Esophagus squamous epithelium (tissue), 5 donors: ENCODE data around the gene PTPRN. TPM values are rescaled to one million over a fixed set of nuclear protein-coding genes. Genes with fewer than 3 reads are reported as not detected.
"Not testable (repeated sequence)": the region's sequence is repeated elsewhere in the genome, so short reads cannot be mapped to it uniquely, and the experiment has no call there.

Experiments used
- DNase-seq: peaks from one replicate; lab custom pipeline; 2025; lab: John Stamatoyannopoulos, UW
- H3K27ac ChIP-seq, 4 donors: fragments of 200-600 bp; sonication (generic); one replicate each; pipeline ENCODE4 v1.5.1; 2016 to 2019; ENCODE audit warnings: mild to moderate bottlenecking in 1 of 4
- H3K27me3 ChIP-seq, 4 donors: fragments of 200-600 bp; sonication (generic); 1 replicate in 3 of 4; 2 replicates in 1 of 4; pipeline versions ENCODE4 v1.5.1 to v1.6.0; 2017 to 2021; ENCODE audit warnings: antibody characterized with exemption in 1 of 4
- H3K36me3 ChIP-seq, 3 donors: fragments of 200-600 bp; sonication (generic); one replicate each; pipeline ENCODE4 v1.5.1; 2016 to 2019
- H3K4me1 ChIP-seq, 3 donors: fragments of 200-600 bp; sonication (generic); one replicate each; pipeline ENCODE4 v1.5.1; 2017 to 2019
- H3K4me3 ChIP-seq, 4 donors: fragments of 200-600 bp; sonication (generic); 1 replicate in 3 of 4; 2 replicates in 1 of 4; pipeline ENCODE4 v1.5.1; 2016 to 2019; ENCODE audit warnings: mild to moderate bottlenecking in 2 of 4, moderate library complexity in 1 of 4
- H3K9me3 ChIP-seq, 3 donors: fragments of 200-600 bp; sonication (generic); one replicate each; pipeline ENCODE4 v1.5.1; 2016 to 2019
- POLR2A ChIP-seq, 4 donors: fragments of 450-650 bp; IDR thresholded peaks; one replicate each; pipeline ENCODE4 v1.6.1; 2017; ENCODE audit warnings: antibody characterized with exemption in 4 of 4, mild to moderate bottlenecking in 4 of 4, moderate library complexity in 3 of 4
- WGBS, 2 donors: methylation state at CpG; one replicate each; pipeline ENCODE4 v1.1.5; 2018; 5-methylcytosine and 5-hydroxymethylcytosine counted together
- intact Hi-C: fragments of 100-400 bp; cut with DNase I; formaldehyde crosslinking; loops from one replicate; pipeline ENCODE4 v1.15.0; 2022
- total RNA-seq, 4 donors: library from RNA; depleted of rRNA; stranded (reverse); fragments of >200 nt; gene quantifications; one replicate each; pipeline ENCODE4 v1.1.0, GENCODE V29; 2016
- TF ChIP-seq, protein P1 (sequence below), 6 experiments: fragments of 450-650 bp in 4 of 6; fragments of 200-600 bp in 2 of 6; sonication (generic) in 2 of 6; IDR thresholded peaks; one replicate each; pipeline ENCODE4 v1.5.1; 2016 to 2019; ENCODE audit warnings: antibody characterized with exemption in 6 of 6, mild to moderate bottlenecking in 4 of 6, moderate library complexity in 4 of 6
- donor health status: DM: yes; HTN: yes; CAD: no.

PTPRN gene
- total RNA-seq, 4 donors from 2014 or later, result not detected

DNA sequence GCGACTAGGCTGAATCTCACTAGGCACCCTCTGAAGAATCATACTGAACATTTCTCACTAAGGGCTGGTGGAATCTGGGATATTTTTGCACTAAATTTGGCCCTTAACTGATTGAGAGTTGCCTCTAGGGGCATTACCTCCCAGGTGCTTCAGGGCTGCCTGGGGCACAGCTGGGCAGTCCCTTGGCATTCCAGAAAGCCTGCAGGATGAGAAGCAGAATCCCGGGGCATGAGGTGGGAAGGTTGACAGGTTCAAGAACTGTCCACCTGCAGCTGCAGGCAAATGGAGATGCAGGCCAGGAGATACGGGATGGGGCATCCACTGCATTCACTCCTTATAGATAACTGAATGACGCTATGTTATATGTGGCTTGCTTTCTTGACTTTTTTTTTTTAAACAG lies 15.9 kb upstream of the PTPRN start:
- no peak for DNase-seq
- intact Hi-C loops, result no loop called here
- TF ChIP-seq POLR2A (IDR thresholded peaks at IDR 0.05), result no peak
- TF ChIP-seq, protein P1, sequence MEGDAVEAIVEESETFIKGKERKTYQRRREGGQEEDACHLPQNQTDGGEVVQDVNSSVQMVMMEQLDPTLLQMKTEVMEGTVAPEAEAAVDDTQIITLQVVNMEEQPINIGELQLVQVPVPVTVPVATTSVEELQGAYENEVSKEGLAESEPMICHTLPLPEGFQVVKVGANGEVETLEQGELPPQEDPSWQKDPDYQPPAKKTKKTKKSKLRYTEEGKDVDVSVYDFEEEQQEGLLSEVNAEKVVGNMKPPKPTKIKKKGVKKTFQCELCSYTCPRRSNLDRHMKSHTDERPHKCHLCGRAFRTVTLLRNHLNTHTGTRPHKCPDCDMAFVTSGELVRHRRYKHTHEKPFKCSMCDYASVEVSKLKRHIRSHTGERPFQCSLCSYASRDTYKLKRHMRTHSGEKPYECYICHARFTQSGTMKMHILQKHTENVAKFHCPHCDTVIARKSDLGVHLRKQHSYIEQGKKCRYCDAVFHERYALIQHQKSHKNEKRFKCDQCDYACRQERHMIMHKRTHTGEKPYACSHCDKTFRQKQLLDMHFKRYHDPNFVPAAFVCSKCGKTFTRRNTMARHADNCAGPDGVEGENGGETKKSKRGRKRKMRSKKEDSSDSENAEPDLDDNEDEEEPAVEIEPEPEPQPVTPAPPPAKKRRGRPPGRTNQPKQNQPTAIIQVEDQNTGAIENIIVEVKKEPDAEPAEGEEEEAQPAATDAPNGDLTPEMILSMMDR (IDR thresholded peaks at IDR 0.05), result no peak
- H3K27me3 ChIP-seq, result peaks cover 0 to 87% (median 0%) of the 10 kb centered on the region in 4 donors
- no peak overlapping the region for H3K4me3 ChIP-seq
- WGBS, 2 donors, result 79 to 97% methylated on average over 3 to 4 of the region's 4 CpGs
- no peaks in the 10 kb centered on the region for H3K9me3 ChIP-seq
- H3K4me1 ChIP-seq, result no peaks in the 10 kb centered on the region
- H3K36me3 ChIP-seq, result no peaks in the 10 kb centered on the region
- no peak overlapping the region for H3K27ac ChIP-seq

DNA sequence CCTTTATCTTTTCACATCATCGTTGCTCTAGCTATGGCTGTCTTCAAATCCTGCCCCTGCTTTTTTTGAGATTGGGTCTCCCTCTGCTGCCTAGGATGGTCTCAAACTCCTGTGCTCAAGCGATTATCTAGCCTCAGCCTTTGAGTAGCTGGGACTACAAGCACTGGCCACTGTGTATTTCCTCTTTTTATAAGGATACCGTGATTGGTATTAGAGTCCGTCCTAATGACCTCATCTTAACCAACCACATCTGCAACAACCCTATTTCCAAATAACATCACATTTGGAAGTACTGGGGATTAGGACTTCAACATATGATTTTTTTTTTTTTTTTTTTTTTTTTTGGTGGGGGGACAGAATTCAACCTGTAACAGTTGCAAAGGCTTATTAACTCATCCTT lies 14.2 kb upstream of the PTPRN start:
- no peaks in the 10 kb centered on the region for H3K36me3 ChIP-seq
- H3K27ac ChIP-seq, result no peak overlapping the region
- intact Hi-C loops, result no loop called here
- no peak overlapping the region for H3K4me3 ChIP-seq
- H3K9me3 ChIP-seq, result no peaks in the 10 kb centered on the region
- no peaks in the 10 kb centered on the region for H3K4me1 ChIP-seq
- TF ChIP-seq, protein P1 (IDR thresholded peaks at IDR 0.05), result no peak
- TF ChIP-seq POLR2A (IDR thresholded peaks at IDR 0.05), result no peak
- 70% methylated on average over 4 of the region's 4 CpGs for WGBS, 2 donors
- peaks cover 0 to 82% (median 0%) of the 10 kb centered on the region in 4 donors for H3K27me3 ChIP-seq
- no peak for DNase-seq

DNA sequence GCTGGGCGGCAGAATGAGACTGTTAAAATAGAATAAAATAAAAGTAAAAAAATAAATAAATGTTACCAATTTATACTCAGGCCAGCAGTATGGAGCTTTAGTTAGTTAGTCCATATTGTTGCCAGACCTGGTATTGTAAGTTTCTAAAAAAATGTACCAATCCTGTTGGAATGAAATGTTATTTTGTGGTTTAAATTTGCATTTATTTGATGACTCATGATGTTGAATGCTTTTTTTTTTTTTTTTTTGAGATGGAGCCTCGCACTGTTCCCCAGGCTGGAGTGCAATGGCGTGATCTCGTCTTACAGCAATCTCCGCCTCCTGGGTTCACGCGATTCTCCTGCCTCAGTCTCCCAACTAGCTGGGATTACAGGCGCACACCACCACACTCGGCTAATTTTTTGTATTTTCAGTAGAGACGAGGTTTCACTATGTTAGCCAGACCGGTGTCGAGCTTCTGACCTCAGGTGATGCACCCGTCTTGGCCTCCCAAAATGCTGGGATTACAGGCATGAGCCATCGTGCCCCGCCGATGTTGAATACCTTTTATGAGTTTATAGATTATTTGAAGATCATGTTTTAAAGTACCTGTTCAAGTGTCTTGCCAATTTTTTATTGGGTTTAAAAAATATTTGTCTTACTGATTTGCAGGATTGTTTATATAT lies 5.7 kb upstream of the PTPRN start:
- TF ChIP-seq POLR2A (IDR thresholded peaks at IDR 0.05), result no peak
- TF ChIP-seq, protein P1 (IDR thresholded peaks at IDR 0.05), result no peak
- DNase-seq, result no peak
- Histone ChIP-seq H3K4me1 (no peaks in the 10 kb centered on the region), H3K27ac (no peak overlapping the region), H3K36me3 (no peaks in the 10 kb centered on the region), H3K4me3 (no peak overlapping the region), H3K9me3 (no peaks in the 10 kb centered on the region), H3K27me3 (peaks cover 0 to 47% (median 0%) of the 10 kb centered on the region in 4 donors)
- 84 to 85% methylated on average over 16 of the region's 16 CpGs for WGBS, 2 donors
- intact Hi-C loops, result no loop called here

DNA sequence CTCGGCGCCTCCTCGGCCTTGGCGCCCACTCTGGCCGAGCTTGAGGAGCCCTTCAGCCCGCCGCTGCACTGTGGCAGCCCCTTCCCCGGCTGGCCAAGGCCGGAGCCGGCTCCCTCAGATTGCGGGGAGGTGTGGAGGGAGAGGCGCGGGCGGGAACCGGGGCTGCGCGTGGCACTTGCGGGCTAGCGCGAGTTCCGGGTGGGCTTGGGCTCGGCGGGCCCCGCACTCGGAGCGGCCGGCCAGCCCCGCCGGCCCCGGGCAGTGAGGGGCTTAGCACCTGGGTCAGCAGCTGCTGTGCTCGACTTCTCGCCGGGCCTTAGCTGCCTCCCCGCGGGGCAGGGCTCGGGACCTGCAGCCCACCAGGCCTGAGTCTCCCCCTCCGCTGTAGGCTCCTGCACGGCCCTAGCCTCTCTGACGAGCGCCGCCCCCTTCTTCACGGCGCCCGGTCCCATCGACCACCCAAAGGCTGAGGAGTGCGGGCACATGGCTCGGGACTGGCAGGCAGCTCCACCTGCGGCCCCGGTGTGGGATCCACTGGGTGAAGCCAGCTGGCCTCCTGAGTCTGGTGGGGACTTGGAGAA lies 3.6 kb upstream of the PTPRN start:
- intact Hi-C loops, H3K4me3 ChIP-seq, H3K27ac ChIP-seq, H3K9me3 ChIP-seq, H3K36me3 ChIP-seq, DNase-seq: not testable (repeated sequence)
- WGBS, 2 donors, result 90 to 98% methylated on average over 7 to 11 of the region's 49 CpGs
- H3K27me3 ChIP-seq, result peaks cover 0 to 50% (median 10%) of the 10 kb centered on the region in 4 donors
- peaks cover 0 to 12% (median 0%) of the 10 kb centered on the region in 3 donors for H3K4me1 ChIP-seq

DNA sequence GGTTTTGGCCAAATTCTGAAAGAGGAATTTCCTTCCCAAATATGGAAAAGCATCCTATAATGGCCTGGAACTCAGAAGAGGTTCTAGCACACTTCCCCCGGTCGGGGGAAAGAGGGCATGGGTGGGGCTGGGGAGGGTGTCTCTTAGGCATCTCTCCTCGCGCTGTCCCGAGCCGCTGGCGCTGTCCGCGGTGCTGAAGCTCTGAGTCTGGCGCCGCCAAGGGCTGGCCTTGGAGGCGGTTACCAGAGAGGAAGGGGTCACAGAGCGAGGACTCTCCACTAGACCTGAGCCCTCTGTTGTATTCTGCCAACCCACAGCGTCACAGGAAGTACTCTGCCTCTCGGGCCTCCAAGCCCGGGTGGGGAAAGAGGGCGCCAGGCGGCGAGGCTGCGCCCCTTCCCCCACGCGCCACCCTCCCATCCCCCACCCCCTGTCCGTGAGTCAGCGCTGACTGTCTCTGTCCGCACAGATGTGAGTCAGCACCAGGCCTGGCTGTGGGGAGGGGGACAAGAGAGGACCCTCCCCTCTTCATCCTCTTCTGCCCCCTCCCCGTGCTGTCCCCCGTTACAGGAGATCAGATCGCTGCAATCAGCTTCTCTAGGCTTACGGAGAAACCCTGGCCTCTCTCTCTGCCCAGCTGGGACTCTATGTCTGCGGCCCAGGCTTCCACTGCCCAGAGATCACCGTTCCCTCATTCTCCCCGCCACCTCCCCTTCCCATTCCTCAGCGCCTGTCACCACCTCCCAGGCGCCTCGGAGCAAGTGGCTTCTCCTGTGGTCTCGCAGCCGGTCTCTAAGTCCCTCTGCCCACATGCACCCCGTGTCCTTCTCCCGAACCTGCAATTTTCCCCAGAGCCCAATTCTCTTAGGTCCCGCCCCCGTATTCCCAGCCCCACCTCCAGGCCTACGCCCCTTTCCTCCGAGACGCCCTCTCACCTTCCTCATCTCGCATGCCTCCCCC lies 779 bp downstream of the PTPRN start:
- Histone ChIP-seq H3K4me3 (no peak overlapping the region), H3K36me3 (no peaks in the 10 kb centered on the region), H3K9me3 (no peaks in the 10 kb centered on the region), H3K4me1 (peaks cover 0 to 12% (median 0%) of the 10 kb centered on the region in 3 donors), H3K27ac (no peak overlapping the region), H3K27me3 (peaks cover 0 to 91% (median 11%) of the 10 kb centered on the region in 4 donors)
- intact Hi-C loops, result loop anchor here (10.0 kb wide), 1 partner anchor 254 kb away; no protein-coding TSS in a partner anchor
- 7 to 10% methylated on average over 18 to 27 of the region's 45 CpGs for WGBS, 2 donors
- no peak for DNase-seq
- TF ChIP-seq, protein P1 (IDR thresholded peaks at IDR 0.05), result no peak
